ENCODE measurements around the gene TCF4. TPM values are rescaled to one million over a fixed set of nuclear protein-coding genes. Genes with fewer than 3 reads are reported as not detected.
A peak's percentile ranks its signal among the peaks of the same experiment; 100 is the strongest.

TCF4 gene
- total RNA-seq, 1 experiment from 2014 or later, result 93.7 TPM

DNA sequence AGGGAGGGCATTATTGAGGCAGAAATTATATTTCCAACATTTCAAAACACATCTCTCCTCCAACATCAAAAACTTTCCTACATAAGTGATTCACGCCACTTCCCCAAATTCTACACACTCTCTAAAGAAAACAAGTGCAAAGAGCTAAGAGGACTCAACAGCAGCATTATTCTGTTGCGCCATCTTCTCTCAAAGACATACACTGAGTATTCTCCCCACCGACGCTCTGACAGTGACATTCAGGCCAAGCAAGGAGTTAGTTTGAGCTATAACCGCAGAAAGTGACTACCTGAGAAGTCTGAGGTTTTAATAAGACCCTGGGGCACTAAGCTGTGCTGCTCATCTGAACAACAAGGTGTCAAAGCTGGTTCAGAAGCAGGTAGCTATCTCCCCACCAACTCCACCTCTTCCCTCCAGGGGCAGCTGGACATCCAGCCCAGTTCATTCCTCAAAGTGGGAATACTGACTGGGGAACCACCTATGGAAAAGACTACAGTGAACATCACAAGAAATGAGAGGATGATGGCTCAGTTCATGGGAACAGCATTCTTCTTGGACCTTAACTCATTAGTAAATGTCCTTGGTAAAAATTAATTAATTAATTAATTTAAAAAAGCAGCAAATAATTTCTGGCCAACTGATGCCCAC lies 319.2 kb downstream of the TCF4 start:
- Mint-ChIP-seq H3K9me3 (ENCODE audit: unreplicated experiment) (no peaks in the 10 kb centered on the region), H3K4me1 (ENCODE audit: low read depth, unreplicated experiment) (peaks cover 8% of the 10 kb centered on the region), H3K27me3 (ENCODE audit: insufficient read depth, unreplicated experiment) (no peaks in the 10 kb centered on the region), H3K27ac (ENCODE audit: unreplicated experiment) (peak overlapping the region; percentile 75), H3K4me3 (ENCODE audit: unreplicated experiment) (no peak overlapping the region), H3K36me3 (ENCODE audit: insufficient read depth, unreplicated experiment) (peaks cover 59% of the 10 kb centered on the region)
- TF ChIP-seq, protein P1, sequence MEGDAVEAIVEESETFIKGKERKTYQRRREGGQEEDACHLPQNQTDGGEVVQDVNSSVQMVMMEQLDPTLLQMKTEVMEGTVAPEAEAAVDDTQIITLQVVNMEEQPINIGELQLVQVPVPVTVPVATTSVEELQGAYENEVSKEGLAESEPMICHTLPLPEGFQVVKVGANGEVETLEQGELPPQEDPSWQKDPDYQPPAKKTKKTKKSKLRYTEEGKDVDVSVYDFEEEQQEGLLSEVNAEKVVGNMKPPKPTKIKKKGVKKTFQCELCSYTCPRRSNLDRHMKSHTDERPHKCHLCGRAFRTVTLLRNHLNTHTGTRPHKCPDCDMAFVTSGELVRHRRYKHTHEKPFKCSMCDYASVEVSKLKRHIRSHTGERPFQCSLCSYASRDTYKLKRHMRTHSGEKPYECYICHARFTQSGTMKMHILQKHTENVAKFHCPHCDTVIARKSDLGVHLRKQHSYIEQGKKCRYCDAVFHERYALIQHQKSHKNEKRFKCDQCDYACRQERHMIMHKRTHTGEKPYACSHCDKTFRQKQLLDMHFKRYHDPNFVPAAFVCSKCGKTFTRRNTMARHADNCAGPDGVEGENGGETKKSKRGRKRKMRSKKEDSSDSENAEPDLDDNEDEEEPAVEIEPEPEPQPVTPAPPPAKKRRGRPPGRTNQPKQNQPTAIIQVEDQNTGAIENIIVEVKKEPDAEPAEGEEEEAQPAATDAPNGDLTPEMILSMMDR (IDR thresholded peaks at IDR 0.05; ENCODE audit: insufficient read depth in 1 of 2, low read depth in 1 of 2, low read length in 1 of 2, severe bottlenecking in 1 of 2, unreplicated experiment in 1 of 2), result no peak
- no peak for DNase-seq
- Histone ChIP-seq H3K36me3 (ENCODE audit: control insufficient read depth, insufficient read depth, low read length) (no peaks in the 10 kb centered on the region), H3K4me3 (ENCODE audit: low read depth, low read length) (no peak overlapping the region), H3K4me1 (peaks cover 27% of the 10 kb centered on the region), H3K27me3 (replicated peaks; ENCODE audit: control insufficient read depth, insufficient read depth, low read length) (no peaks in the 10 kb centered on the region), H3K9me3 (no peaks in the 10 kb centered on the region)
- BruUV-seq (replicated peaks), result no TSS peak
- intact Hi-C loops (cut with micrococcal nuclease; ENCODE audit: unreplicated experiment), result no loop called here
- CTCF ChIA-PET, result no interaction called here
- POLR2A ChIA-PET, result no interaction called here

DNA sequence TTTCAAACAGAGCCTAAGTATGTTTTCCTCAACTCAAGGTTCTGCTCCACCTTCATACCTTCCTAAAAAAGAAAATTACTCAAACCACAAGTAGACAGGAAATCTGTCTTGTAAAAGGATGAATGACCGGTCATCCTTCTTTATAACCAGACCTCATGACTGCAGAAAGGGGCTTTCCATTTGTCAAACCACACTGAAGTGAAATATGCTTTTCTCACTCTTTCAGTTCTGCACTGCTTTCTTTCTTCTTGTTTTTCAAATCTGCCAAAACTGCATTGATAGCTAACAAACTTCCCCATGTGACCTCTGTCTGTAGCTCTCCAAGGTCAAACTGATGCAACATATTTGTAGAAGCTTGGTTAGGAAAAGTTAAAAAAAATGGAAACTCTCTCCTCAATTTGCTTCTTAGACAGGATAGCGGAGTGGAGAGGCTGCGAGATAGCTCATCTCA lies 319.8 kb downstream of the TCF4 start:
- no peaks in the 10 kb centered on the region for H3K9me3 Mint-ChIP-seq (ENCODE audit: unreplicated experiment)
- ChIA-PET POLR2A (no interaction called here), CTCF (no interaction called here)
- H3K4me1 Mint-ChIP-seq (ENCODE audit: low read depth, unreplicated experiment), result peaks cover 8% of the 10 kb centered on the region
- peaks cover 57% of the 10 kb centered on the region for H3K36me3 Mint-ChIP-seq (ENCODE audit: insufficient read depth, unreplicated experiment)
- Histone ChIP-seq H3K36me3 (ENCODE audit: control insufficient read depth, insufficient read depth, low read length) (no peaks in the 10 kb centered on the region), H3K27me3 (replicated peaks; ENCODE audit: control insufficient read depth, insufficient read depth, low read length) (no peaks in the 10 kb centered on the region), H3K9me3 (no peaks in the 10 kb centered on the region), H3K4me3 (ENCODE audit: low read depth, low read length) (no peak overlapping the region), H3K4me1 (peaks cover 32% of the 10 kb centered on the region)
- DNase-seq, result no peak
- no TSS peak for BruUV-seq (replicated peaks)
- peak overlapping the region; percentile 75 for H3K27ac Mint-ChIP-seq (ENCODE audit: unreplicated experiment)
- TF ChIP-seq, protein P1 (IDR thresholded peaks at IDR 0.05; ENCODE audit: insufficient read depth in 1 of 2, low read depth in 1 of 2, low read length in 1 of 2, severe bottlenecking in 1 of 2, unreplicated experiment in 1 of 2), result no peak
- intact Hi-C loops (cut with micrococcal nuclease; ENCODE audit: unreplicated experiment), result no loop called here
- no peak overlapping the region for H3K4me3 Mint-ChIP-seq (ENCODE audit: unreplicated experiment)
- no peaks in the 10 kb centered on the region for H3K27me3 Mint-ChIP-seq (ENCODE audit: insufficient read depth, unreplicated experiment)

DNA sequence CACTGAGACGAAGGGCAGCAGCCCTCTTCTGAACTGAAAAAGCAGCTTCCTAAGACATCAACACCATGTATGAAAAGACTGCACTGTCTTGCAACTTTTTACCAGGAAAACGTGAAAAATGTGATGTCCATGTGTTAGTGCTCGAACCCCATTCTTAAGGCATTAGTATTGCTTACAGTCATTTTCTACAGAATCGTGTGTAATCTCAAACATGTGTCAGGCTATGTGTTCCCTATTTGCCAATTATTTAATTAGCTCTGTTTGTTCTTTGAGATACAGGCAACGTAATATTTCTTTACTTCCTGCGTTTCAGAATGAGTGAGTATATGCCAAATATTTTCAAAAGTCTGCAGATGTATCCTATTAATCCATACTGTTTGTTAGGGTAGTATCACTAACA lies 321.0 kb downstream of the TCF4 start:
- peaks cover 57% of the 10 kb centered on the region for H3K36me3 Mint-ChIP-seq (ENCODE audit: insufficient read depth, unreplicated experiment)
- DNase-seq, result no peak
- Histone ChIP-seq H3K4me1 (peaks cover 42% of the 10 kb centered on the region), H3K36me3 (ENCODE audit: control insufficient read depth, insufficient read depth, low read length) (no peaks in the 10 kb centered on the region), H3K9me3 (no peaks in the 10 kb centered on the region), H3K4me3 (ENCODE audit: low read depth, low read length) (no peak overlapping the region), H3K27me3 (replicated peaks; ENCODE audit: control insufficient read depth, insufficient read depth, low read length) (no peaks in the 10 kb centered on the region)
- no peak overlapping the region for H3K27ac Mint-ChIP-seq (ENCODE audit: unreplicated experiment)
- ChIA-PET POLR2A (no interaction called here), CTCF (no interaction called here)
- no TSS peak for BruUV-seq (replicated peaks)
- intact Hi-C loops (cut with micrococcal nuclease; ENCODE audit: unreplicated experiment), result no loop called here
- TF ChIP-seq, protein P1 (IDR thresholded peaks at IDR 0.05; ENCODE audit: insufficient read depth in 1 of 2, low read depth in 1 of 2, low read length in 1 of 2, severe bottlenecking in 1 of 2, unreplicated experiment in 1 of 2), result no peak
- no peaks in the 10 kb centered on the region for H3K9me3 Mint-ChIP-seq (ENCODE audit: unreplicated experiment)
- H3K4me3 Mint-ChIP-seq (ENCODE audit: unreplicated experiment), result no peak overlapping the region
- no peaks in the 10 kb centered on the region for H3K27me3 Mint-ChIP-seq (ENCODE audit: insufficient read depth, unreplicated experiment)
- peaks cover 8% of the 10 kb centered on the region for H3K4me1 Mint-ChIP-seq (ENCODE audit: low read depth, unreplicated experiment)

Data from Caco-2 (cell line).